Stimulated activated CD4-positive, alpha-beta T cell treated with anti-CD3 and anti-CD28 coated beads, Interleukin-15, amount 100 ng/mL, for 1 hour (primary cell): ENCODE results near the gene HES6.
A peak's percentile ranks its signal among the peaks of the same experiment; 100 is the strongest.

Experiments used
- DNase-seq, 2 donors: peaks; one replicate each; pipeline ENCODE4 v3.0.0-alpha.2; 2020; ENCODE audit warnings: low read depth in 1 of 2, low spot score in 1 of 2

HES6 gene

GRCh38 chr2:238239863-238240756 is at the start of gene HES6:
HES6 (minus strand) TSS chr2:238240038; CDS start chr2:238239905, 133 bp downstream.
- DNase-seq: peak; percentile 50 to 60

GRCh38 chr2:238289574-238289973 is 49.7 kb upstream of the HES6 start:
- no peak for DNase-seq

- peak; percentile 96 for DNase-seq
Measured at GRCh38 chr2:238288650-238289573, 49.1 kb upstream of the HES6 start.

- DNase-seq: no peak
Measured at GRCh38 chr2:238287737-238288649, 48.2 kb upstream of the HES6 start, which contains the start of gene PER2. PER2 (minus strand) TSS chr2:238288610; CDS start chr2:238277936, 10,674 bp downstream.

GRCh38 chr2:238286987-238287736 is 47.3 kb upstream of the HES6 start:
- DNase-seq: peak in 1 of 2 donors; percentile 16

- DNase-seq: no peak
Measured at GRCh38 chr2:238286551-238286950, 46.7 kb upstream of the HES6 start.

GRCh38 chr2:238286095-238286494 is 46.3 kb upstream of the HES6 start:
- no peak for DNase-seq

GRCh38 chr2:238285653-238286082 is 45.8 kb upstream of the HES6 start:
- no peak for DNase-seq

- no peak for DNase-seq
Measured at GRCh38 chr2:238284802-238285515, 45.1 kb upstream of the HES6 start.

- DNase-seq: no peak
Measured at GRCh38 chr2:238282861-238283738, 43.3 kb upstream of the HES6 start.

- DNase-seq: no peak
Measured at GRCh38 chr2:238281826-238282480, 42.1 kb upstream of the HES6 start.

- no peak for DNase-seq
Measured at GRCh38 chr2:238280083-238280825, 40.4 kb upstream of the HES6 start.

- no peak for DNase-seq
Measured at GRCh38 chr2:238279324-238279682, 39.5 kb upstream of the HES6 start.

- DNase-seq: no peak
Measured at GRCh38 chr2:238278626-238279323, 38.9 kb upstream of the HES6 start.

- no peak for DNase-seq
Measured at GRCh38 chr2:238277695-238278094, 37.9 kb upstream of the HES6 start.

GRCh38 chr2:238274152-238274865 is 34.5 kb upstream of the HES6 start:
- DNase-seq: no peak
